GM12878 (cell line): ENCODE data around the gene PRKCB. TPM values are rescaled to one million over a fixed set of nuclear protein-coding genes. Genes with fewer than 3 reads are reported as not detected.

Source experiments
- ATAC-seq: fragments of 200-7000 bp; cut with Tn5 transposase; 3 replicates; pipeline ENCODE4 v1.9.1; 2020; ENCODE audit warnings: mild to moderate bottlenecking, moderate library complexity
- BruUV-seq: library from RNA; stranded (reverse); fragments of 400-500 nt; replicated peaks from 2 replicates; lab custom pipeline; 2021; lab: Mats Ljungman, UMichigan
- CTCF ChIA-PET: fragments of 300-600 bp; sonication (Branson Sonifier 250); formaldehyde crosslinking; extraction: SDS; loops from one replicate; lab custom pipeline; 2021; ENCODE audit warnings: inconsistent platforms; lab: Yijun Ruan, JAX
- POLR2A ChIA-PET: fragments of 350-600 bp; formaldehyde crosslinking; extraction: SDS; loops from one replicate; lab custom pipeline; 2021; ENCODE audit warnings: inconsistent platforms; lab: Charles Lee
- RAD21 ChIA-PET: fragments of 300-600 bp; sonication (Branson Sonifier 250); formaldehyde crosslinking; loops from one replicate; lab custom pipeline; 2023; ENCODE audit warnings: antibody characterized with exemption; ENCODE audit not compliant: unreplicated experiment; lab: Charles Lee
- SMC1A ChIA-PET: fragments of 300-600 bp; sonication (Branson Sonifier 250); formaldehyde crosslinking; loops from one replicate; lab custom pipeline; 2023; ENCODE audit not compliant: unreplicated experiment, uncharacterized antibody; lab: Charles Lee
- DNase-seq: peaks from one replicate; pipeline ENCODE4 v3.0.0-alpha.2; 2011; ENCODE audit warnings: low read depth, low spot score
- FAIRE-seq: peaks from 3 replicates; lab custom pipeline; 2011; peaks lifted over from hg19 to GRCh38; lab: Jason Lieb, UNC
- H2AFZ ChIP-seq: 2 replicates; pipeline ENCODE4 v1.6.0; 2011; ENCODE audit warnings: low read depth, low read length, control low read depth; ENCODE audit not compliant: control insufficient read depth
- H3K27ac ChIP-seq: 2 replicates; pipeline ENCODE4 v1.5.1; 2011; ENCODE audit warnings: control low read depth; ENCODE audit not compliant: control insufficient read depth, insufficient read depth
- H3K27me3 ChIP-seq, 2 experiments: replicated peaks in 1 of 2; 2 replicates each; pipeline versions ENCODE4 v1.6.0 to v1.6.1; 2011; ENCODE audit warnings: low read length in 1 of 2; ENCODE audit not compliant: control insufficient read depth in 2 of 2, insufficient read depth in 2 of 2
- H3K36me3 ChIP-seq, 2 experiments: 2 replicates each; pipeline ENCODE4 v1.5.1; 2011; ENCODE audit warnings: low read length in 1 of 2; ENCODE audit not compliant: control insufficient read depth in 2 of 2, insufficient read depth in 2 of 2
- H3K4me1 ChIP-seq: 2 replicates; pipeline ENCODE4 v1.6.1; 2011; ENCODE audit warnings: mild to moderate bottlenecking, low read length, moderate library complexity, mixed read lengths; ENCODE audit not compliant: control insufficient read depth, insufficient read depth
- H3K4me2 ChIP-seq: 2 replicates; pipeline ENCODE4 v1.6.0; 2011; ENCODE audit warnings: control low read depth; ENCODE audit not compliant: control insufficient read depth, insufficient read depth
- H3K4me3 ChIP-seq: fragments of 200-600 bp; sonication (generic); 2 replicates; pipeline ENCODE4 v1.5.1; 2016
- H3K79me2 ChIP-seq: 2 replicates; pipeline ENCODE4 v1.6.0; 2011; ENCODE audit warnings: low read length; ENCODE audit not compliant: control insufficient read depth, insufficient read depth
- H3K9ac ChIP-seq: 2 replicates; pipeline ENCODE4 v1.8.0; 2011; ENCODE audit warnings: low read length, control low read depth, mixed read lengths; ENCODE audit not compliant: control insufficient read depth, insufficient read depth
- H3K9me3 ChIP-seq: replicated peaks from 3 replicates; pipeline ENCODE4 v1.5.1; 2011; ENCODE audit warnings: mild to moderate bottlenecking, low read length; ENCODE audit not compliant: control insufficient read depth, insufficient read depth
- H4K20me1 ChIP-seq: 2 replicates; pipeline ENCODE4 v1.6.0; 2011; ENCODE audit not compliant: control insufficient read depth, insufficient read depth
- HDAC2 ChIP-seq: fragments of 200-600 bp; sonication (generic); IDR thresholded peaks from 2 replicates; pipeline ENCODE4 v1.6.1; 2017
- STAT1 ChIP-seq: fragments of 450-650 bp; conservative IDR thresholded peaks from 2 replicates; pipeline ENCODE4 v1.6.1; 2014; ENCODE audit warnings: antibody characterized with exemption, mild to moderate bottlenecking
- ZBED1 ChIP-seq: IDR thresholded peaks from 2 replicates; pipeline ENCODE4 v1.6.1; 2016; ENCODE audit warnings: borderline replicate concordance
- WGBS: methylation state at CpG from one replicate; pipeline ENCODE4 v1.1.6; 2016; ENCODE audit warnings: low lambda C conversion rate; ENCODE audit not compliant: insufficient replicate concordance, insufficient coverage; ENCODE audit errors: missing lambda C conversion rate; 5-methylcytosine and 5-hydroxymethylcytosine counted together
- in situ Hi-C: fragments of 300-500 bp; cut with MboI; formaldehyde crosslinking; loops from 9 replicates; pipeline ENCODE4 v1.14.3; 2018; ENCODE audit warnings: mixed read lengths
- intact Hi-C: fragments of 100-400 bp; cut with micrococcal nuclease; formaldehyde crosslinking; loops from one replicate; pipeline ENCODE4 v1.14.2; 2022; ENCODE audit not compliant: unreplicated experiment
- polyA plus RNA-seq, 11 experiments: library from polyadenylated mRNA; depleted of rRNA in 4 of 11; unstranded in 6 of 11; stranded (reverse) in 5 of 11; fragments of >200 nt; fragmentation: Nextera tagmentation in 4 of 11; fragmentation: Illumina TruSeq in 1 of 11; extraction: Ambion mirVana in 4 of 11; extraction: Trizol in 1 of 11; gene quantifications; 1 replicate in 1 of 11; 2 replicates in 10 of 11; pipeline versions ENCODE4 v1.2.1 to v1.2.3, GENCODE V29; 2011 to 2016; ENCODE audit warnings: inconsistent platforms in 2 of 11, missing spikeins in 2 of 11, low read depth in 1 of 11
- total RNA-seq, 4 experiments: library from RNA; depleted of rRNA in 3 of 4; stranded (reverse); fragments of >200 nt in 3 of 4; fragmentation: Illumina TruSeq in 1 of 4; extraction: Trizol in 1 of 4; gene quantifications; 2 replicates each; pipeline versions ENCODE4 v1.2.1 to v1.2.3, GENCODE V29; 2013 to 2021
- TF ChIP-seq, protein P1 (sequence below): fragments of 450-650 bp; IDR thresholded peaks from 2 replicates; pipeline ENCODE4 v1.6.1; 2016; ENCODE audit warnings: mild to moderate bottlenecking, moderate library complexity, borderline replicate concordance

The PRKCB gene
- total and polyA plus RNA-seq, 10 of the 15 experiments (the other 5 are each of a cell fraction or from before 2014, with no cell fraction given), result 21.4 to 158 (median 97.3) TPM

DNA sequence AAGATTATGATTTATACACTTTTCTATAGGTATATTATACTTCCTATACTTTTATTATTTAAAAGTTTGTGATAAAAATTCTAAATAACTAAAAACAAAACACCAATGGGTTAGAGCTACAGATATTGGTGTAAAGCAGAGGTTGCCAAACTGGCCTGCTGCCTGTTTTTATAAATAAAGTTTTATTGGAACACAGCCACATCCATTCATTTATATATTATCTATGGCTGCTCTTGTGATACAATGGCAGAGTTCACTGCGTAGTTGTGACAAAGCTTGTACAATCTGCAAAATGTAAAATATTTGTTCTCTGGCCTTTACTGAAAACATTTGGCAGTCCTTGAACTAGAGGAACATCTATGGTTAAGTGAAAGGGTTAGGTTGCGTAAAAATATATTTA lies 208.7 kb downstream of the PRKCB start:
- intact Hi-C loops, result loop anchor here (5.0 kb wide), 1 partner anchor 208 kb away; no protein-coding TSS in a partner anchor
- TF ChIP-seq, protein P1, sequence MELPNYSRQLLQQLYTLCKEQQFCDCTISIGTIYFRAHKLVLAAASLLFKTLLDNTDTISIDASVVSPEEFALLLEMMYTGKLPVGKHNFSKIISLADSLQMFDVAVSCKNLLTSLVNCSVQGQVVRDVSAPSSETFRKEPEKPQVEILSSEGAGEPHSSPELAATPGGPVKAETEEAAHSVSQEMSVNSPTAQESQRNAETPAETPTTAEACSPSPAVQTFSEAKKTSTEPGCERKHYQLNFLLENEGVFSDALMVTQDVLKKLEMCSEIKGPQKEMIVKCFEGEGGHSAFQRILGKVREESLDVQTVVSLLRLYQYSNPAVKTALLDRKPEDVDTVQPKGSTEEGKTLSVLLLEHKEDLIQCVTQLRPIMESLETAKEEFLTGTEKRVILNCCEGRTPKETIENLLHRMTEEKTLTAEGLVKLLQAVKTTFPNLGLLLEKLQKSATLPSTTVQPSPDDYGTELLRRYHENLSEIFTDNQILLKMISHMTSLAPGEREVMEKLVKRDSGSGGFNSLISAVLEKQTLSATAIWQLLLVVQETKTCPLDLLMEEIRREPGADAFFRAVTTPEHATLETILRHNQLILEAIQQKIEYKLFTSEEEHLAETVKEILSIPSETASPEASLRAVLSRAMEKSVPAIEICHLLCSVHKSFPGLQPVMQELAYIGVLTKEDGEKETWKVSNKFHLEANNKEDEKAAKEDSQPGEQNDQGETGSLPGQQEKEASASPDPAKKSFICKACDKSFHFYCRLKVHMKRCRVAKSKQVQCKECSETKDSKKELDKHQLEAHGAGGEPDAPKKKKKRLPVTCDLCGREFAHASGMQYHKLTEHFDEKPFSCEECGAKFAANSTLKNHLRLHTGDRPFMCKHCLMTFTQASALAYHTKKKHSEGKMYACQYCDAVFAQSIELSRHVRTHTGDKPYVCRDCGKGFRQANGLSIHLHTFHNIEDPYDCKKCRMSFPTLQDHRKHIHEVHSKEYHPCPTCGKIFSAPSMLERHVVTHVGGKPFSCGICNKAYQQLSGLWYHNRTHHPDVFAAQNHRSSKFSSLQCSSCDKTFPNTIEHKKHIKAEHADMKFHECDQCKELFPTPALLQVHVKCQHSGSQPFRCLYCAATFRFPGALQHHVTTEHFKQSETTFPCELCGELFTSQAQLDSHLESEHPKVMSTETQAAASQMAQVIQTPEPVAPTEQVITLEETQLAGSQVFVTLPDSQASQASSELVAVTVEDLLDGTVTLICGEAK, result peak; percentile 77
- TF ChIP-seq HDAC2 (no peak), STAT1 (no peak), ZBED1 (no peak)
- Histone ChIP-seq H3K79me2 (no peaks in the 10 kb centered on the region), H3K4me3 (no peak overlapping the region), H2AFZ (no peak overlapping the region), H3K9me3 (no peaks in the 10 kb centered on the region), H4K20me1 (peaks cover 5% of the 10 kb centered on the region; the same call in 1 of the 2 replicates), H3K9ac (no peak overlapping the region), H3K27me3 (no peaks in the 10 kb centered on the region), H3K27ac (no peak overlapping the region), H3K4me1 (no peaks in the 10 kb centered on the region), H3K36me3 (peaks cover 12 to 23% of the 10 kb centered on the region in 2 experiments), H3K4me2 (no peak overlapping the region)
- in situ Hi-C loops, result loop anchor here (5.0 kb wide), 2 partner anchors 208 to 463 kb away; no protein-coding TSS in a partner anchor
- BruUV-seq, result no TSS peak
- ChIA-PET POLR2A (no interaction called here), CTCF (interaction anchor here (1.2 to 1.8 kb wide), 4 partner anchors 14 to 210 kb away, joined by 3 to 4 read pairs (median 4); no protein-coding TSS in a partner anchor), RAD21 (no interaction called here), SMC1A (interaction anchor here (0.8 to 2.6 kb wide), 4 partner anchors 182 to 455 kb away, joined by 3 to 6 read pairs (median 3); no protein-coding TSS in a partner anchor)
- no peak for FAIRE-seq
- WGBS, result 97% methylated on average over 2 of the region's 2 CpGs
- ATAC-seq, result no peak
- DNase-seq, result no peak
